NCI-H2227 treated with DMSO at 0.1 percent for 48 hours (cell line): Measurements from ENCODE around the gene TNNC1.

Experiments
- DNase-seq: peaks from one replicate; lab custom pipeline; 2025; lab: John Stamatoyannopoulos, UW

TNNC1 gene

GRCh38 chr3:52484680-52485461 lies 31.0 kb upstream of the TNNC1 start:
- DNase-seq: no peak

- no peak for DNase-seq
These were observed 29.9 kb upstream of the TNNC1 start for GRCh38 chr3:52483577-52484381.

- DNase-seq: no peak
These were observed 29.2 kb upstream of the TNNC1 start for GRCh38 chr3:52483081-52483480.

GRCh38 chr3:52481819-52482521 lies 28.1 kb upstream of the TNNC1 start:
- no peak for DNase-seq

GRCh38 chr3:52480768-52481715 lies 27.2 kb upstream of the TNNC1 start:
- DNase-seq: no peak

GRCh38 chr3:52479877-52480575 lies 26.2 kb upstream of the TNNC1 start:
- no peak for DNase-seq

- DNase-seq: no peak
These were observed 25.4 kb upstream of the TNNC1 start for GRCh38 chr3:52479037-52479876.

GRCh38 chr3:52477796-52478095 lies 23.9 kb upstream of the TNNC1 start:
- DNase-seq: no peak

- DNase-seq: no peak
These were observed 23.4 kb upstream of the TNNC1 start for GRCh38 chr3:52477076-52477795.

- no peak for DNase-seq
These were observed 19.2 kb upstream of the TNNC1 start for GRCh38 chr3:52473026-52473425.

GRCh38 chr3:52472239-52473000 lies 18.6 kb upstream of the TNNC1 start:
- DNase-seq: no peak

- DNase-seq: no peak
These were observed 17.8 kb upstream of the TNNC1 start for GRCh38 chr3:52471371-52472238.

GRCh38 chr3:52470920-52471319 lies 17.1 kb upstream of the TNNC1 start:
- DNase-seq: no peak

- no peak for DNase-seq
These were observed 15.2 kb upstream of the TNNC1 start for GRCh38 chr3:52469001-52469400.

- DNase-seq: no peak
These were observed 14.5 kb upstream of the TNNC1 start for GRCh38 chr3:52468336-52468735.

- DNase-seq: no peak
These were observed 9.6 kb upstream of the TNNC1 start for GRCh38 chr3:52463416-52463815.

GRCh38 chr3:52461874-52462273 lies 8.0 kb upstream of the TNNC1 start:
- DNase-seq: no peak
